K562 (cell line): ENCODE data around the gene CMIP. TPM values are rescaled to one million over a fixed set of nuclear protein-coding genes. Genes with fewer than 3 reads are reported as not detected.

Source experiments
- CEBPB ChIP-seq: fragments of 450-650 bp; IDR thresholded peaks from 2 replicates; pipeline ENCODE4 v1.6.1; 2016; ENCODE audit warnings: missing genetic modification characterization, missing compliant biosample characterization
- CHCHD3 ChIP-seq: fragments of 250-450 bp; sonication (Bioruptor Pico); IDR thresholded peaks from 2 replicates; pipeline ENCODE4 v2.1.2; 2022; ENCODE audit warnings: mild to moderate bottlenecking
- FOSL1 ChIP-seq: fragments of 200-800 bp; sonication (Bioruptor generic); conservative IDR thresholded peaks from 2 replicates; pipeline ENCODE4 v1.6.1; 2016; ENCODE audit warnings: missing genetic modification characterization, missing compliant biosample characterization
- FOXK2 ChIP-seq, 2 experiments: fragments of 450-650 bp; IDR thresholded peaks in 1 of 2; conservative IDR thresholded peaks in 1 of 2; 2 replicates each; pipeline ENCODE4 v1.6.1; 2016; ENCODE audit warnings: low read depth in 2 of 2, mild to moderate bottlenecking in 1 of 2
- HDAC1 ChIP-seq, 2 experiments: fragments of 450-650 bp; IDR thresholded peaks; 2 replicates each; pipeline ENCODE4 v1.6.1; 2016 to 2017; ENCODE audit warnings: inconsistent platforms in 1 of 2, mild to moderate bottlenecking in 1 of 2, moderate library complexity in 1 of 2
- HMGN3 ChIP-seq: IDR thresholded peaks from 2 replicates; pipeline ENCODE4 v1.6.1; 2011; ENCODE audit warnings: borderline replicate concordance, low read depth, mild to moderate bottlenecking, mixed read lengths, low read length; ENCODE audit not compliant: insufficient read length; ENCODE audit errors: extremely low read depth
- LEF1 ChIP-seq: fragments of 450-650 bp; IDR thresholded peaks from 2 replicates; pipeline ENCODE4 v1.6.1; 2016; ENCODE audit warnings: mild to moderate bottlenecking
- MECOM ChIP-seq: fragments of 250-450 bp; sonication (Bioruptor Pico); IDR thresholded peaks from 2 replicates; pipeline ENCODE4 v1.8.0; 2022; ENCODE audit warnings: inconsistent platforms
- SAP30 ChIP-seq: fragments of 200-600 bp; sonication (generic); IDR thresholded peaks from 2 replicates; pipeline ENCODE4 v1.6.1; 2012; ENCODE audit warnings: borderline replicate concordance, low read depth, mild to moderate bottlenecking, moderate library complexity, low read length, control low read depth, inconsistent platforms; ENCODE audit not compliant: insufficient read depth, poor library complexity, severe bottlenecking
- SMARCE1 ChIP-seq: fragments of 450-650 bp; IDR thresholded peaks from 2 replicates; pipeline ENCODE4 v1.7.1; 2016; ENCODE audit warnings: mild to moderate bottlenecking
- TRIM28 ChIP-seq: fragments of 450-650 bp; IDR thresholded peaks from 2 replicates; pipeline ENCODE4 v1.6.1; 2017
- ZNF217 ChIP-seq: sonication (generic); formaldehyde crosslinking; IDR thresholded peaks from 2 replicates; pipeline ENCODE4 v1.8.0; 2022; ENCODE audit warnings: mild to moderate bottlenecking, missing genetic modification reagents
- ZNF316 ChIP-seq: fragments of 450-650 bp; IDR thresholded peaks from 2 replicates; pipeline ENCODE4 v1.6.1; 2016
- ZNF347 ChIP-seq: fragments of 450-650 bp; formaldehyde crosslinking; IDR thresholded peaks from 2 replicates; pipeline ENCODE4 v1.4.0; 2020; ENCODE audit warnings: low read depth, mild to moderate bottlenecking, moderate library complexity
- ZNF431 ChIP-seq: sonication (generic); formaldehyde crosslinking; IDR thresholded peaks from 2 replicates; pipeline ENCODE4 v1.8.0; 2022; ENCODE audit warnings: mild to moderate bottlenecking, missing genetic modification reagents
- polyA plus RNA-seq, 8 experiments: library from polyadenylated mRNA; depleted of rRNA in 4 of 8; stranded (reverse) in 5 of 8; unstranded in 3 of 8; fragments of >200 nt; fragmentation: Nextera tagmentation in 2 of 8; fragmentation: Illumina TruSeq in 1 of 8; extraction: Ambion mirVana in 2 of 8; extraction: Trizol in 1 of 8; gene quantifications; 2 replicates each; pipeline versions ENCODE4 v1.2.1 to v1.2.3, GENCODE V29; 2011 to 2014; ENCODE audit warnings: inconsistent platforms in 1 of 8, missing spikeins in 1 of 8
- total RNA-seq, 7 experiments: library from RNA; depleted of rRNA in 6 of 7; stranded (reverse); fragments of >200 nt in 6 of 7; fragmentation: Illumina TruSeq in 2 of 7; extraction: Trizol in 2 of 7; gene quantifications; 2 replicates each; pipeline versions ENCODE4 v1.2.1 to v1.2.3, GENCODE V29; 2011 to 2021; ENCODE audit warnings: low replicate concordance in 1 of 7
- TF ChIP-seq, protein P1 (sequence below), 2 experiments: fragments of 450-650 bp; IDR thresholded peaks; 2 replicates each; pipeline ENCODE4 v1.6.1; 2018; ENCODE audit warnings: mild to moderate bottlenecking in 2 of 2, low read depth in 1 of 2; ENCODE audit not compliant: partially characterized antibody in 2 of 2
- TF ChIP-seq, protein P2 (sequence below), 2 experiments: fragments of 150-350 bp in 1 of 2; IDR thresholded peaks; 2 replicates each; pipeline ENCODE4 v1.6.1; 2012 to 2016; ENCODE audit warnings: low read depth in 2 of 2, low read length in 2 of 2, mild to moderate bottlenecking in 1 of 2, moderate library complexity in 1 of 2

CMIP gene
- total and polyA plus RNA-seq, 9 of the 15 experiments (the other 6 are each of a cell fraction or from before 2014, with no cell fraction given): 0.94 to 82.5 (median 10.3) TPM

DNA sequence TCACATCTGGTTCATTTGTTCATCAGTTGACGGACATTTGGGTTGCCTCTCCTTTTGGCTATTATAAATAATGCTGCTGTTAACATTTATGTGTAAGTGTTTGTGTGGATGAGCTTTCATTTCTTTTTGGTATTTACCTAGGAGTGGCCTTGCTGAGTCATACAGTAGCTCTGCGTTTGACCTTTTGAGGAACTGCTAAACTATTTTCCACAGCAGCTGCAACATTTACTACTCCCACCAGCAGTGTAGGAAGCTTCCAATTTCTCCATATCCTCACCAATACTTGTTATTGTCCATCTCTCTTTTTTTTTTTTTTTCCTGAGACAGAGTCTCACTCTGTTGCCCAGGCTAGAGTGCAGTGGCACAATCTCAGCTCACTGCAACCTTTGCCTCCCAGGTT, 313.8 kb downstream of the CMIP start (continued):
- TF ChIP-seq HMGN3: no peak
- 0 out of 2 replicates have a peak, but pooled peaks have one; percentile 52 for TF ChIP-seq SMARCE1
- no peak for TF ChIP-seq CEBPB (tag)
- TF ChIP-seq SAP30: no peak
- peak in 1 of 2 experiments; percentile 13; a peak in 1 of 4 replicates for TF ChIP-seq FOXK2 (conservative IDR thresholded peaks at IDR 0.05 in 1 of 2, IDR thresholded peaks at IDR 0.05 in 1 of 2; ENCODE audit: low read depth in 2 of 2)
- TF ChIP-seq TRIM28: peak; percentile 74; the same call in 1 of the 2 replicates
- TF ChIP-seq ZNF316: peak; percentile 81
- TF ChIP-seq FOSL1: peak; percentile 38; the same call in 1 of the 2 replicates
- no peak for TF ChIP-seq ZNF347 (CRISPR knock-in tag)
- TF ChIP-seq CHCHD3 (CRISPR knock-in tag): no peak
- TF ChIP-seq, protein P1, sequence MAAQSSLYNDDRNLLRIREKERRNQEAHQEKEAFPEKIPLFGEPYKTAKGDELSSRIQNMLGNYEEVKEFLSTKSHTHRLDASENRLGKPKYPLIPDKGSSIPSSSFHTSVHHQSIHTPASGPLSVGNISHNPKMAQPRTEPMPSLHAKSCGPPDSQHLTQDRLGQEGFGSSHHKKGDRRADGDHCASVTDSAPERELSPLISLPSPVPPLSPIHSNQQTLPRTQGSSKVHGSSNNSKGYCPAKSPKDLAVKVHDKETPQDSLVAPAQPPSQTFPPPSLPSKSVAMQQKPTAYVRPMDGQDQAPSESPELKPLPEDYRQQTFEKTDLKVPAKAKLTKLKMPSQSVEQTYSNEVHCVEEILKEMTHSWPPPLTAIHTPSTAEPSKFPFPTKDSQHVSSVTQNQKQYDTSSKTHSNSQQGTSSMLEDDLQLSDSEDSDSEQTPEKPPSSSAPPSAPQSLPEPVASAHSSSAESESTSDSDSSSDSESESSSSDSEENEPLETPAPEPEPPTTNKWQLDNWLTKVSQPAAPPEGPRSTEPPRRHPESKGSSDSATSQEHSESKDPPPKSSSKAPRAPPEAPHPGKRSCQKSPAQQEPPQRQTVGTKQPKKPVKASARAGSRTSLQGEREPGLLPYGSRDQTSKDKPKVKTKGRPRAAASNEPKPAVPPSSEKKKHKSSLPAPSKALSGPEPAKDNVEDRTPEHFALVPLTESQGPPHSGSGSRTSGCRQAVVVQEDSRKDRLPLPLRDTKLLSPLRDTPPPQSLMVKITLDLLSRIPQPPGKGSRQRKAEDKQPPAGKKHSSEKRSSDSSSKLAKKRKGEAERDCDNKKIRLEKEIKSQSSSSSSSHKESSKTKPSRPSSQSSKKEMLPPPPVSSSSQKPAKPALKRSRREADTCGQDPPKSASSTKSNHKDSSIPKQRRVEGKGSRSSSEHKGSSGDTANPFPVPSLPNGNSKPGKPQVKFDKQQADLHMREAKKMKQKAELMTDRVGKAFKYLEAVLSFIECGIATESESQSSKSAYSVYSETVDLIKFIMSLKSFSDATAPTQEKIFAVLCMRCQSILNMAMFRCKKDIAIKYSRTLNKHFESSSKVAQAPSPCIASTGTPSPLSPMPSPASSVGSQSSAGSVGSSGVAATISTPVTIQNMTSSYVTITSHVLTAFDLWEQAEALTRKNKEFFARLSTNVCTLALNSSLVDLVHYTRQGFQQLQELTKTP (IDR thresholded peaks at IDR 0.05; ENCODE audit: low read depth in 1 of 2, partially characterized antibody in 2 of 2): no peak
- TF ChIP-seq, protein P2, sequence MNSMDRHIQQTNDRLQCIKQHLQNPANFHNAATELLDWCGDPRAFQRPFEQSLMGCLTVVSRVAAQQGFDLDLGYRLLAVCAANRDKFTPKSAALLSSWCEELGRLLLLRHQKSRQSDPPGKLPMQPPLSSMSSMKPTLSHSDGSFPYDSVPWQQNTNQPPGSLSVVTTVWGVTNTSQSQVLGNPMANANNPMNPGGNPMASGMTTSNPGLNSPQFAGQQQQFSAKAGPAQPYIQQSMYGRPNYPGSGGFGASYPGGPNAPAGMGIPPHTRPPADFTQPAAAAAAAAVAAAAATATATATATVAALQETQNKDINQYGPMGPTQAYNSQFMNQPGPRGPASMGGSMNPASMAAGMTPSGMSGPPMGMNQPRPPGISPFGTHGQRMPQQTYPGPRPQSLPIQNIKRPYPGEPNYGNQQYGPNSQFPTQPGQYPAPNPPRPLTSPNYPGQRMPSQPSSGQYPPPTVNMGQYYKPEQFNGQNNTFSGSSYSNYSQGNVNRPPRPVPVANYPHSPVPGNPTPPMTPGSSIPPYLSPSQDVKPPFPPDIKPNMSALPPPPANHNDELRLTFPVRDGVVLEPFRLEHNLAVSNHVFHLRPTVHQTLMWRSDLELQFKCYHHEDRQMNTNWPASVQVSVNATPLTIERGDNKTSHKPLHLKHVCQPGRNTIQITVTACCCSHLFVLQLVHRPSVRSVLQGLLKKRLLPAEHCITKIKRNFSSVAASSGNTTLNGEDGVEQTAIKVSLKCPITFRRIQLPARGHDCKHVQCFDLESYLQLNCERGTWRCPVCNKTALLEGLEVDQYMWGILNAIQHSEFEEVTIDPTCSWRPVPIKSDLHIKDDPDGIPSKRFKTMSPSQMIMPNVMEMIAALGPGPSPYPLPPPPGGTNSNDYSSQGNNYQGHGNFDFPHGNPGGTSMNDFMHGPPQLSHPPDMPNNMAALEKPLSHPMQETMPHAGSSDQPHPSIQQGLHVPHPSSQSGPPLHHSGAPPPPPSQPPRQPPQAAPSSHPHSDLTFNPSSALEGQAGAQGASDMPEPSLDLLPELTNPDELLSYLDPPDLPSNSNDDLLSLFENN (IDR thresholded peaks at IDR 0.05; ENCODE audit: low read depth in 2 of 2, low read length in 2 of 2): no peak
- 0 out of 4 replicates have a peak, but pooled peaks of 1 of the 2 experiments have one; percentile 34 for TF ChIP-seq HDAC1 (IDR thresholded peaks at IDR 0.05)
- TF ChIP-seq MECOM (CRISPR knock-in tag): no peak
- TF ChIP-seq ZNF217 (CRISPR knock-in tag): no peak
- TF ChIP-seq ZNF431 (CRISPR knock-in tag): no peak
- no peak for TF ChIP-seq LEF1
